HG02840 (cell line): Measurements from ENCODE around the gene RPA1.
"Not testable (repeated sequence)": the region's sequence is repeated elsewhere in the genome, so short reads cannot be mapped to it uniquely, and the experiment has no call there.

Experiments
- ATAC-seq: cut with Tn5 transposase; IDR thresholded peaks from one replicate; pipeline ENCODE4 v1.9.1; 2021; ENCODE audit warnings: mild to moderate bottlenecking, moderate library complexity, moderate number of reproducible peaks; ENCODE audit not compliant: unreplicated experiment, low FRiP score

The RPA1 gene

DNA sequence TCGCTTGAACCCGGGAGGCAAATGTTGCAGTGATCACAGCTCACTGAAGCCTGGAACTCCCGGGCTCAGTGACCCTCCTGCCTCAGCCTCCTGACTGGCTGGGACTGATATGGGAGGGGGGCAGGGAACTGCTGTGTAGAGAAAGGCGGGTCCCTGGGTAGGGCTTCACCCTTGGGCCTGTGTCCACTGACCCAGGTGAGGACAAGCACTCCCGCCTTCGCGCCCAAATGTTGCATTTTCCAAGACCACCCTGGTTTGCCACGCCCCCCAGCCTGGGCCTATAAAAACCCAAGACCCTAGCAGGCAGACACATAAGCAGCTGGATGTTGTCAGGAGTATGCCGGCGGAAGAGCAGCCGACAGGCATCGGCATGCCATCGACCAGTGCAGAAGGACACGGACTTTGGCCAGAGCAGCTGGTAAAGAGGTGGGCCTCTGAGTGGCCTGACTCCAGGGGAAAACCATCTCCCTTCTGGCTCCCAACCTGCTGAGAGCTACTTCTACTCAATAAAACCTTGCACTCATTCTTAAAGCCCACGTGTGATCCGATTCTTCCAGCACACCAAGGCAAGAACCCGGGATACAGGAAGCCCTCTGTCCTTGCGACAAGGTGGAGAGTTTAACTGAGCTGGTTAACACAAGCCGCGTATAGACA lies 19.2 kb upstream of the RPA1 start:
- no peak for ATAC-seq

GRCh38 chr17:1813088-1813487 lies 16.7 kb upstream of the RPA1 start:
- no peak for ATAC-seq

GRCh38 chr17:1820528-1821252 lies 9.1 kb upstream of the RPA1 start:
- ATAC-seq: no peak

GRCh38 chr17:1829216-1829591 lies 601 bp upstream of the RPA1 start:
- ATAC-seq: no peak

- no peak for ATAC-seq
Observed at GRCh38 chr17:1830288-1830687, 483 bp downstream of the RPA1 start.

DNA sequence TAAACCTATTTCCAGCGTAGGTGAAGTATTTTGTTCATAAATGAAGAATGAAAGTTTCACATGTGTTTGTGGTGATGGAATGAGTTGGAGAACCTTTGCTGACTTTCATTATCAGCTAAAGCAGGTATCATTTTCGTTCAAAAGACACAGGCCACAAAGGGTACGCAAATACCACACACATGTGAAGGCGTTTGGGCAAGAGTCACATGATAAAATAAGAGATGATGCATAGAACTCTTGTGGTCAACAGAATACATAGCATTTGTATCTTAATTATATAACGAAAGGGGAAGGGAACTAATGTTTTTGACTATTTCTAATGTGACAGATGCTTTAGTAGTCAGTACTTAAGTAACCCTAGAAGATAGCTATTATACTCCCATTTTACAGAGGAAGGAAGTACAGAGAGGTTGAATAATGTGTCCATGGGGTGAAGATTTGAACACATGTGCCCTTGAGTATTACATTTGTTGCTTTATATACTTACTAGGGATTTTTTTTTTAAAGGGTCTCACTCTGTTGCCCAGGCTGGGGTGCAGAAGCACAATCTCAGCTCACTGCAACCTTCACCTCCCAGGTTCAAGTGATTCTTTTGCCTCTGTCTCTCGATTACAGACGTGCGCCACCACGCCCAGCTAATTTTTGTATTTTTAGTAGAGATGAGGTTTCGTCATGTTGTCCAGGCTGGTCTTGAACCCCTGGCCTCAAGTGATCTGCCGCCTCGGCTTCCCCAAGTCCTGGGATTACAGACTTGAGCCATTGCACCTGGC lies 4.8 kb downstream of the RPA1 start:
- peak; percentile 54 for ATAC-seq

GRCh38 chr17:1839516-1839915 lies 9.7 kb downstream of the RPA1 start:
- no peak for ATAC-seq

DNA sequence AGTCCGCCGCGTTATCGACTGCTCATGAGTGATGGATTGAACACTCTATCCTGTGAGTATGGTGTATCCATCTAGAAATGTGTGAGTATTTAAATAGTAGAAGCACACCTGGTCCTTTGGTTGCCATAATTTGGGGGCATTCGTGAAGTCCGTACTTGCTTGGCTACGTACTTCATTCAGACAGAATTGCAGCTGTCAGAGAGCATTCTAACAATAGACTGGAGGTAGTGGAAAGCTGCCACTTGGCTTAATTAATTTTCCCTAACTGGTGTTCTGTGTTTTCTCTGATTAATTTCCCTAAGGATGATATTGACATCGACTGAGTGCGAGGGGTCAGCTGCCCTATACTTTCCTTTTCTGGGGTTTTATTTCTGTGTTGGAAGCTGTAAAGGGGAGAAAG lies 14.1 kb downstream of the RPA1 start:
- no peak for ATAC-seq

- no peak for ATAC-seq
Observed at GRCh38 chr17:1847191-1847590, 17.4 kb downstream of the RPA1 start.

GRCh38 chr17:1852327-1852726 lies 22.5 kb downstream of the RPA1 start:
- no peak for ATAC-seq

DNA sequence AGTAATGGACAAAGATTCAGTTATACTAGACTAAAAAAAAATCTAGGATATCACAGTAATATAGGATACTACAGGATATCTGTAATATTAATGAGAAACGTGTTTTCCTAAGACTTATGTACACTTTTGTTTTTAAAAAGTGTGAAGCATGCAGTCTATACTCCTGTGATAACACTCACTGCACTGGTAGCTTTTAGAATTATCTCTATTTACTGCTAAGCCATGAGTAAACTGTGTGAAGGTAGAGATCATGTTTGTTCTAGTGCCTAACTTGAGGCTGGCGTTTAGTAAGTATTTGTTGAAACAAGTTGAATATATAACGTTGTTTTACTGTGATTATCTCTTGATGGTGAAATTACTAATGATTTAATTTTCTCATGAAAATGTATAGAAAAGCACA lies 23.9 kb downstream of the RPA1 start:
- no peak for ATAC-seq

- not testable (repeated sequence) for ATAC-seq
Observed at GRCh38 chr17:1856462-1856861, 26.7 kb downstream of the RPA1 start.

- no peak for ATAC-seq
Observed at GRCh38 chr17:1860978-1861377, 31.2 kb downstream of the RPA1 start.

DNA sequence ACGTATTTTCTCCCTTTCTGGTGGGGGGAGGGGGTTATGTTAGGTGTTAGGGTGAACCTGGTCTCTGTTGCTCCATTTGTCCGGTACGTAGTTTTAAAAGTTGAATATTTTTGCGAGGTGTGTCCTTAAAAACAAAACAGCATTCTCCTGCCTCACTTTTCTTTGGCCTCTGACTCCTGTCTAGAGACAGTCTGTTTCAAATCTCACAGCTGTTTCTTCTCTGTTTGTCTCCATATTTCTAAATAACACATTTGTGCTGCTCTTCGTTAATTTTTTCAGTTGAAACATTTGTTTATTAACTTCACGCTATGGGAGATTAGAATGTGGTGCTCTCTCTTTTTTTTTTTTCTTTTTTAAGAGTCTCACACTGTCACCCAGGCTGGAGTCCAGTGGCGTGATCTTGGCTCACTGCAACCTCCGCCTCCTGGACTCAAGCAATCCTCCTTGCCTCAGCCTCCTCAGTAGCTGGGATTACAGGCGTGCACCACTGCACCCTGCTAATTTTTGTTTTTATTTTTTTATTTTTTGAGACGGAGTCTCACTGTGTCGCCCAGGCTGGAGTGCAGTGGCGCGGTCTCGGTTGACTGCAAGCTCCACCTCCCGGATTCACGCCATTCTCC lies 31.7 kb downstream of the RPA1 start:
- ATAC-seq: no peak

GRCh38 chr17:1865252-1866037 lies 35.6 kb downstream of the RPA1 start:
- ATAC-seq: no peak

- no peak for ATAC-seq
Observed at GRCh38 chr17:1867307-1867706, 37.5 kb downstream of the RPA1 start.

GRCh38 chr17:1868090-1868489 lies 38.3 kb downstream of the RPA1 start:
- ATAC-seq: no peak

DNA sequence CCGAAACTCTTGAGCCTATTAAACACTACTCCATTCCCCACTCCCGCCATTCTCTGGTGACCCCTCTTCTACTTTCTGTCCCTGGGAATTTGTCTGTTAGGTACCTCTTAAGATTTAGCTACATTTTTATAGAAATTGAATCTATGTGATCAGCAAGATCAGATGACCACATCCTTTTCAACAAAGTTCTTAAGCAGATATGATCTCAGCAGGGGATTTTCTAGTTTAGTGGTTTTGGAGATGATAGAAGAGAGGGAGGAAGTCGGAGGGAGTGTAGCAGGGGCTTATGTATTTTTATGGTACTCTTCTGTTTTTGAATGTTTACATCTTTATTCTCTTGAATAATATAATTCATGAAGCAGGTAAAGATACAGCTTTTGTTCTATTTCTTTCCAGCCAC lies 40.8 kb downstream of the RPA1 start:
- no peak for ATAC-seq

GRCh38 chr17:1871756-1872155 lies 42.0 kb downstream of the RPA1 start:
- ATAC-seq: no peak

DNA sequence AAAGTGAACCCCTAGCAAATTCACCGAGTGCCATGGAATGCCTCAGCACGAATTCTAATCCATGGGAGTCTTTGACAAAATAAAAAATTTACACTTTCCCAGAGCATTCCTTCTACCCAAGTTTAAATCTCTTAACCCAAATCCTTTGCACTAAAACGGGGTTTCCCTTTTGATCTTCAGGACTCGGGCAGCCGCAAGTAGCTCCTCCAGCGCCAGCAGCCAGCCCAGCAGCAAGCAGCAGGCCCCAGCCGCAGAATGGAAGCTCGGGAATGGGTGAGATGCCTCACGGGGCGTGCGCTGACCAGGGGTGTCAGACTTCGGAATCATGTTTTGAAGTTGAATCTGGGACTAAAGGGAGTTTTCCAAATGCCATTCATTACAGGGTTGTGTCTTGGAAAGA lies 42.4 kb downstream of the RPA1 start:
- no peak for ATAC-seq
